Measurements from ENCODE around the gene TPP1.

DNA sequence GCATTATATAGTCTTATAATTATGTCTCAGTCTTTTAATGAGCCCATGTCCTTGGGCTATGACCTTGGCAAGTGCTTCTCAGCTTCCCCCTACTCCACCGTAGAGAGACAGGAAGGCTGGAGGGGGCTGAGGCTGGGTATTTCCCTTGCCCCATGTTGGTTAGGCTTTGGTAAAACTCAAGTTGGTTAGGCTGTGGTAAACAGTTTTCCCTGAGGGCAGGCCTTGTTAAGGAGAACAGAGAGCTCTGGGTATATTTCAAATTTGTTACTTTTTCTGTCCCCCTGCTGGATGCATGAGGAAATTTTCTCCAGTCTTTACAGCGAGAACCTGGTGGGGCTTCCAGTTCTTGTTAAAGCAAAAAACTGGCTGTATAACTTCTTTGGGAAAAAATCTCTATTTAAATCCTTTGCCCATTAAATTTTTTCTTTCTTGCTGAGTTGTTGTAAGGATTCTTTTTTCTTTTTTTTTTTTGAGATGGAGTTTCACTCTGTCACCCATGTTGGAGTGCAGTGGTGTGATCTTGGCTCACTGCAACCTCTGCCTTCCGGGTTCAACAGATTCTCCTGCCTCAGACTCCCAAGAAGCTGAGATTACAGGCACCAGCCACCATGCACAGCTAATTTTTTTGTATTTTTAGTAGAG is 48.6 kb upstream of the TPP1 start:
- TF ChIP-seq, protein P1, sequence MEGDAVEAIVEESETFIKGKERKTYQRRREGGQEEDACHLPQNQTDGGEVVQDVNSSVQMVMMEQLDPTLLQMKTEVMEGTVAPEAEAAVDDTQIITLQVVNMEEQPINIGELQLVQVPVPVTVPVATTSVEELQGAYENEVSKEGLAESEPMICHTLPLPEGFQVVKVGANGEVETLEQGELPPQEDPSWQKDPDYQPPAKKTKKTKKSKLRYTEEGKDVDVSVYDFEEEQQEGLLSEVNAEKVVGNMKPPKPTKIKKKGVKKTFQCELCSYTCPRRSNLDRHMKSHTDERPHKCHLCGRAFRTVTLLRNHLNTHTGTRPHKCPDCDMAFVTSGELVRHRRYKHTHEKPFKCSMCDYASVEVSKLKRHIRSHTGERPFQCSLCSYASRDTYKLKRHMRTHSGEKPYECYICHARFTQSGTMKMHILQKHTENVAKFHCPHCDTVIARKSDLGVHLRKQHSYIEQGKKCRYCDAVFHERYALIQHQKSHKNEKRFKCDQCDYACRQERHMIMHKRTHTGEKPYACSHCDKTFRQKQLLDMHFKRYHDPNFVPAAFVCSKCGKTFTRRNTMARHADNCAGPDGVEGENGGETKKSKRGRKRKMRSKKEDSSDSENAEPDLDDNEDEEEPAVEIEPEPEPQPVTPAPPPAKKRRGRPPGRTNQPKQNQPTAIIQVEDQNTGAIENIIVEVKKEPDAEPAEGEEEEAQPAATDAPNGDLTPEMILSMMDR (IDR thresholded peaks at IDR 0.05) = peak in 1 of 3 donors; percentile 12
- TF ChIP-seq POLR2A (IDR thresholded peaks at IDR 0.05) (no peak), EP300 (IDR thresholded peaks at IDR 0.05) (no peak)
